DOHH2 (cell line): ENCODE data around the gene ZNF93.
A peak's percentile ranks its signal among the peaks of the same experiment; 100 is the strongest.
"Not testable (repeated sequence)": the region's sequence is repeated elsewhere in the genome, so short reads cannot be mapped to it uniquely, and the experiment has no call there.

Experiments used
- H3F3A ChIP-seq: fragments of 200-600 bp; sonication (generic), shearing (Covaris generic); 2 replicates; pipeline ENCODE4 v1.6.0; 2016; ENCODE audit warnings: antibody characterized with exemption, mild to moderate bottlenecking; ENCODE audit not compliant: control insufficient read depth, insufficient read depth
- H3K27ac ChIP-seq: fragments of 200-600 bp; sonication (generic); 2 replicates; pipeline ENCODE4 v1.5.1; 2014; ENCODE audit warnings: low read depth, mild to moderate bottlenecking, low read length, moderate library complexity
- H3K27me3 ChIP-seq: fragments of 200-600 bp; sonication (generic); 2 replicates; pipeline ENCODE4 v1.6.1; 2014; ENCODE audit warnings: mild to moderate bottlenecking, low read length, mixed read lengths; ENCODE audit not compliant: control insufficient read depth
- H3K36me3 ChIP-seq: fragments of 200-600 bp; sonication (generic); 2 replicates; pipeline ENCODE4 v1.6.1; 2014; ENCODE audit warnings: mild to moderate bottlenecking, low read length, moderate library complexity, mixed read lengths; ENCODE audit not compliant: control insufficient read depth
- H3K4me1 ChIP-seq: fragments of 200-600 bp; sonication (generic); 2 replicates; pipeline ENCODE4 v1.6.1; 2014; ENCODE audit warnings: mild to moderate bottlenecking, low read length, mixed read lengths; ENCODE audit not compliant: control insufficient read depth
- H3K4me2 ChIP-seq: fragments of 200-600 bp; sonication (generic); 2 replicates; pipeline ENCODE4 v1.6.0; 2014; ENCODE audit warnings: mild to moderate bottlenecking, low read length, moderate library complexity
- H3K4me3 ChIP-seq: fragments of 200-600 bp; sonication (generic); 2 replicates; pipeline ENCODE4 v1.5.1; 2014; ENCODE audit warnings: mild to moderate bottlenecking, low read length, mixed read lengths
- H3K79me2 ChIP-seq: fragments of 200-600 bp; sonication (generic); 2 replicates; pipeline ENCODE4 v1.6.1; 2014; ENCODE audit warnings: mild to moderate bottlenecking, low read length, mixed read lengths; ENCODE audit not compliant: control insufficient read depth
- H3K9me2 ChIP-seq: fragments of 200-600 bp; sonication (generic); replicated peaks from 2 replicates; pipeline ENCODE4 v1.6.1; 2014; ENCODE audit warnings: mild to moderate bottlenecking, low read length, mixed read lengths; ENCODE audit not compliant: control insufficient read depth
- H3K9me3 ChIP-seq: fragments of 200-600 bp; sonication (generic); 2 replicates; pipeline ENCODE4 v1.6.1; 2014; ENCODE audit warnings: antibody characterized with exemption, low read length, mixed read lengths; ENCODE audit not compliant: control insufficient read depth, insufficient read depth
- H4K20me1 ChIP-seq: fragments of 200-600 bp; sonication (generic); 2 replicates; pipeline ENCODE4 v1.6.0; 2014; ENCODE audit warnings: low read depth, mild to moderate bottlenecking, antibody characterized with exemption, low read length, moderate library complexity; ENCODE audit not compliant: control insufficient read depth, insufficient read depth
- CTCF ChIP-seq: fragments of 200-600 bp; sonication (generic); IDR thresholded peaks from one replicate; pipeline ENCODE4 v1.5.1; 2014; ENCODE audit warnings: antibody characterized with exemption, mild to moderate bottlenecking, low read depth, low read length; ENCODE audit not compliant: poor library complexity, severe bottlenecking
- EZH2phosphoT487 ChIP-seq: fragments of 200-600 bp; sonication (generic); IDR thresholded peaks from 2 replicates; pipeline ENCODE4 v1.6.1; 2017; ENCODE audit warnings: borderline replicate concordance, mild to moderate bottlenecking, antibody characterized with exemption, low read length, moderate library complexity, mixed read lengths

ZNF93 gene

DNA sequence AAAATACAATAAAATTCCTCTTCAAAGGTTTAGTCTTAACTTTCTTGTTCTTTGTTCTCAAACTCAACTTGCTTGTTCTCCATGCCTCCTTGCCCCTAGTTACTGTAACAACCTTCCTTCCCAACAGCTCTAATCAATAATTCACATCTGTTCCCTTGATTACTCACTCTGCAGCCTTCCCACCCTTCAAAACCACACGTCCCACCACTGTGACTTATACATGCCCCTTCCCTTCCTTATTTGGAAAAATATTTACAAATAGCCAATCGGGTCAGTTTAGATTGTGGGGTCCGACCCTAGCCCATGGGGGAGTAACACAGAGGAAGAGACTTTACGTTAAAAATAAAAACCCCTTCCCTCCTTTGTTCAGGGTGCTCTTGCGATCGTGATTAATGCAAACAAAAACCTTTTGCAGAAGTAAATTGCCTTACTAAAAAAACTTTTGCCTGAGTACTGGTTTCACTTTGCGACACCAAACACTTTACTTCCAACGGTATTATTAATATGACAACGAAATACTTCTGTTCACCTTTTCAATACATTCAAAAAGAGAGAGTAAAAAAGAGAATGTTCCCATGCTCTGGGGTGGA is 512 bp upstream of the ZNF93 start:
- H3K27ac ChIP-seq = peak overlapping the region; percentile 58
- peaks cover 12% of the 10 kb centered on the region for H3K4me1 ChIP-seq
- 0 out of 2 replicates have a peak, but pooled peaks cover 4% of the 10 kb centered on the region for H3F3A ChIP-seq
- peaks cover 44% of the 10 kb centered on the region for H3K79me2 ChIP-seq
- H4K20me1 ChIP-seq = no peaks in the 10 kb centered on the region
- H3K27me3 ChIP-seq = no peaks in the 10 kb centered on the region
- H3K36me3 ChIP-seq = peaks cover 37% of the 10 kb centered on the region
- peak overlapping the region; percentile 84 for H3K4me3 ChIP-seq
- peak overlapping the region; percentile 90 for H3K4me2 ChIP-seq
- H3K9me2 ChIP-seq = no peaks in the 10 kb centered on the region
- peaks cover 40% of the 10 kb centered on the region for H3K9me3 ChIP-seq
- TF ChIP-seq EZH2phosphoT487 (no peak), CTCF (no peak)

GRCh38 chr19:19907551-19907950 is 6.8 kb downstream of the ZNF93 start:
- H3F3A ChIP-seq, H3K4me3 ChIP-seq, H3K27ac ChIP-seq, H3K4me1 ChIP-seq, H3K27me3 ChIP-seq, H3K9me2 ChIP-seq, H4K20me1 ChIP-seq, H3K4me2 ChIP-seq: not testable (repeated sequence)
- peaks cover 50% of the 10 kb centered on the region for H3K9me3 ChIP-seq
- peaks cover 70% of the 10 kb centered on the region for H3K36me3 ChIP-seq
- peaks cover 90% of the 10 kb centered on the region for H3K79me2 ChIP-seq

DNA sequence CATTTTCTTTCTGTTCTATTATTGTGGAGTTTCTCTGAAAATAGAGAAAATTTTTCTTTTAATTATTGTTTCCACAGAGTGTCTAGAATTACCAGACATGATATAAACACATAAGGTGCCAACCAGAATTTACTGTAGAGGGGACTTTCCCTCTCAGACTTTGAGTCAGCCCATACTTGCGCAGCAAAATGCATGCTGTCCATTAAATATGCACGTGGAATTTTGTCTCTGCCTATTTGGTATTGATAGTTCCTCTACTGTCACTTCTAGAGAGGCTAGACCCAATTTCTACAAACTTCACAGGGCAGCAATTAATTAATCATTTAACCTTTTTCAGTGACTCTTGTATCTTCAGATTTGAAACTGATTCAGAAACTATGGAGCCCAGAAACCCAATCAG is 8.9 kb downstream of the ZNF93 start:
- no peaks in the 10 kb centered on the region for H3K9me2 ChIP-seq
- no peaks in the 10 kb centered on the region for H3K27me3 ChIP-seq
- peaks cover 59% of the 10 kb centered on the region for H3K36me3 ChIP-seq
- peaks cover 69% of the 10 kb centered on the region for H3K79me2 ChIP-seq
- no peak for TF ChIP-seq EZH2phosphoT487
- TF ChIP-seq CTCF = no peak
- peaks cover 2% of the 10 kb centered on the region; the same call in 1 of the 2 replicates for H3F3A ChIP-seq
- no peak overlapping the region for H3K4me3 ChIP-seq
- H3K4me1 ChIP-seq = no peaks in the 10 kb centered on the region
- no peak overlapping the region for H3K27ac ChIP-seq
- H3K9me3 ChIP-seq = peaks cover 36% of the 10 kb centered on the region
- H3K4me2 ChIP-seq = no peak overlapping the region
- H4K20me1 ChIP-seq = no peaks in the 10 kb centered on the region

- Histone ChIP-seq H3K4me2 (no peak overlapping the region), H3K9me2 (no peaks in the 10 kb centered on the region), H3K36me3 (peaks cover 57% of the 10 kb centered on the region), H3K4me3 (no peak overlapping the region), H4K20me1 (no peaks in the 10 kb centered on the region), H3K9me3 (peaks cover 24% of the 10 kb centered on the region; the same call in 1 of the 2 replicates), H3K27ac (no peak overlapping the region), H3K4me1 (no peaks in the 10 kb centered on the region), H3K79me2 (peaks cover 54% of the 10 kb centered on the region), H3K27me3 (no peaks in the 10 kb centered on the region), H3F3A (peaks cover 2% of the 10 kb centered on the region; the same call in 1 of the 2 replicates)
- TF ChIP-seq EZH2phosphoT487 = no peak
- TF ChIP-seq CTCF = no peak
These were observed 10.4 kb downstream of the ZNF93 start for GRCh38 chr19:19911150-19911549.
